Sciatic nerve (tissue), 2 donors: ENCODE results near the gene PAIP2. TPM values are rescaled to one million over a fixed set of nuclear protein-coding genes. Genes with fewer than 3 reads are reported as not detected.
"Not testable (repeated sequence)": the region's sequence is repeated elsewhere in the genome, so short reads cannot be mapped to it uniquely, and the experiment has no call there.

Source experiments
- ATAC-seq: fragments of 200-7000 bp; cut with Tn5 transposase; one replicate; pipeline ENCODE4 v1.9.1; 2020; ENCODE audit warnings: mild to moderate bottlenecking, moderate library complexity
- DNase-seq: peaks from one replicate; pipeline ENCODE4 v3.0.0-alpha.2; 2020; ENCODE audit warnings: low spot score
- intact Hi-C: fragments of 100-400 bp; cut with DNase I; formaldehyde crosslinking; loops from one replicate; pipeline ENCODE4 v1.14.2; 2022
- total RNA-seq: library from RNA; stranded (reverse); fragmentation: NEBNext Ultra II Directional; extraction: Animal tissue kit (Norgen Biotek cat#: 25700); gene quantifications from one replicate; pipeline ENCODE4 v1.2.1, GENCODE V29; 2021
- donor health status: DM: no; HTN: no; CAD: no.
- donor health status: DM: no; HTN: no; CAD: no.

The PAIP2 gene
- total RNA-seq, 1 donor from 2014 or later, result 92.2 TPM

DNA sequence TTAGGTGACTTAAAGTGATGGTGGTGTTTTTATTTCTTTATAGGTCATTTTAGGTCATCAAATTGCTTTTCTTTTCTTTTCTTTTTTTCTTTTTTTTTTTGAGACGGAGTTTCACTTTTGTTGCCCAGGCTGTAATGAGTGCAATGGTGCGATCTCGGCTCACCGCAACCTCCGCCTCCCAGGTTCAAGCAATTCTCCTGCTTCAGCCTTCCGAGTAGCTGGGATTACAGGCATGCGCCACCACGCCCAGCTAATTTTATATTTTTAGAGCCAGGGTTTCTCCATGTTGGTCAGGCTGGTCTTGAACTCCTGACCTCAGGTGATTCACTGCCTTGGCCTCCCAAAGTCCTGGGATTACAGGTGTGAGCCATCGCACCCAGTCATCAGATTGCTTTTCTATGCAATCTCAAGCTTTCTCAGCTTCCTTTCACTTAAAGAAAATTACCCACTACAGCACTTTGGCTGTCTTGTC, 30.9 kb upstream of the PAIP2 start:
- ATAC-seq, DNase-seq, intact Hi-C loops: not testable (repeated sequence)

DNA sequence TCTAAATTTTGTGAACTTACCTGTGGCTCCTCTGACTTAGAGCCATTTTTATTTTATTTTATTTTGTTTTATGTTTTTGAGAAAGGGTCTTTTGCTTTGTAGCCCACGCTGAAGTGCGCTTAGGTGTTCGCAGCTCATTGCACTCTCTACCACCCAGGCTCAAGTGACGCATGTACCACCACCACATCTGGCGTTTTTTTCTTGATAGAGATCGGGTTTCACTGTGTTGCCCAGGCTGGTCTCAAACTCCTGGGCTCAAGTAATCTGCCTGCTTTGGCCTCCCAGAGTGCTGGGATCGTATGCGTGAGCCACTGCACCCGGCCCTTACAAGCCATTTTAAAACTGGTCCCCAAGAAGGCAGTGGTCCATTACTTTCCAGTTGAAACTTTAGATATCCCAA, 29.6 kb upstream of the PAIP2 start:
- DNase-seq, result no peak
- intact Hi-C loops, result no loop called here
- ATAC-seq, result no peak

DNA sequence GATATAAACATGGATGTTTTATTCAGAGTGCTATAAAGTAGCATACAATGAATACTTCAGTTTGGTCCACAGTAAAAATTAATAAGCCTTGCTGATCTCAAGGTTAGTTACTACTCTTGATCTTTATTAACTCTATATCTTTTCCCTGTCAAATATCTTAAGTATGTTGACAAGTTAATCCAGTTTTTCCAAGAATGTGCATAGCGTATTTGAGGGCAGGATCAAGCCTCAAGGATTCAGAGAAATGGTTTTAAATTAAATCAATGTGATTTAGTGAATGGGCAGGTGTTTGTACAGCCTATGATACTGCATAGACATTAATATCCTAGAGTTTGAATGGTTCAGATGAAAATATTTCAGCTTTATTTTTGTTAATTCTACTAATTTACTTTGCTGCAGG, 27.4 kb upstream of the PAIP2 start:
- ATAC-seq, result no peak
- DNase-seq, result no peak
- intact Hi-C loops, result no loop called here

DNA sequence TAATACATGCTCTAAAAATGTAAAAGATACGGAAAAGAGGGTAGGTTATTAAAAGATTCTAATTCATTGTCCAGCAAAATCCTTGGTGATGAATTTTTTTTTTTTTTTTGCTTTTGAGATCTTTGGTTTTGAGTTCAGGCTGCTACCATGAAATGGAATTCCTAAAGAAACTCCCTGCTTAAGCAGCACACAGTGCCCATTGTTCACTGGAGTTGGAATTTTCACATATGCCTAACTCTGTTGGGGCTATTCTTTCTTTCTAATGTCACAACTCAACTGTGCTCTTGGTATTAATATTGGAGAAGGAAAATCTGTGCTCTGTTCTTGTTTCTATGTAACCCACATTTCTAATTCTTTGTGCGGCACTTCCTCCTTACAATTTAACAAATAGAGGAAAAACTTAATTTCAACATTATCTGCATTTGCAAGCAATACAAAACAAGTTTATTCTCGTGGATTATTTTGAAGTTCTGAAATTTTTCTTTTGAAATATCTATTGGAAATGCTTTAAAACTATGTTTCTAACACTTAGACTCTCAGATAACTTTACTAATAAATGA, 26.5 kb upstream of the PAIP2 start:
- ATAC-seq (no peak), DNase-seq (no peak)
- intact Hi-C loops, result no loop called here

DNA sequence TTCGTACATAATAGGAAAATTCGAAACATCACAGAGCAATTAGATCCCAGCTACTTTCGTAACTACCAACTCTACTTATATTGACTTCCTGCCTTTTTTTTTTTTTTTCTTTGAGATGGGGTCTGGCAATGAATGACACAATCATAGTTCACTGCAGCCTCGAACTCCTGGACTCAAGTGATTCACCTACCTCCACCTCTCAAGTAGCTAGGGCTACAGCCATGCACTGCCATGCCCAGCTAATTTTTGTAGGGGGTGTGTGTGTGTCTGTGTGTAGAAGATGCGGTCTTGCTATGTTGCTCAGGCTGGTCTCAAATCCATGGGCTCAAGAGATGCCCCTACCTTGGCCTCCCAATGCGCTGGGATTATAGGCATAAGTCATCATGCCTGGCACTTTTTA, 5.8 kb upstream of the PAIP2 start:
- ATAC-seq (no peak), DNase-seq (no peak)
- intact Hi-C loops, result no loop called here

DNA sequence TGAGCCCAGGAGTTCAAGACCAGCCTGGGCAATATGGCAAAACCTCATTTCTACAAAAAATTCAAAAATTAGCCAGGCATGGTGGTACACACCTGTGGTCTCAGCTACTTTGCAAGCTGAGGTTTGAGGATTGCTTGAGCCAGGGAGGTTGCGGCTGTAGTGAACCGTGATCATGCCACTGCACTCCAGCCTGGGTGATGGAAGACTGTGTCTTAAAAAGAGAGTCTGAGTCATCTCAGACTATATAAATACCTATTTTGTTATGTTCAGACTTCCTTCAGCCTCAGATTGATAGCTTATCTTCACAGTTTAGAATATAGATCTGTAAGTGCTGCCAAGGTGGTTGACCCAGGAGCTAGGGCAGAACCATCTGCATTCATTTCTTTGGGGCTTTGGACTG, 1.6 kb upstream of the PAIP2 start:
- ATAC-seq, result no peak
- no peak for DNase-seq
- intact Hi-C loops, result loop anchor here (5.0 kb wide), 1 partner anchor 48 kb away; the partner anchor contains the start of gene MATR3

DNA sequence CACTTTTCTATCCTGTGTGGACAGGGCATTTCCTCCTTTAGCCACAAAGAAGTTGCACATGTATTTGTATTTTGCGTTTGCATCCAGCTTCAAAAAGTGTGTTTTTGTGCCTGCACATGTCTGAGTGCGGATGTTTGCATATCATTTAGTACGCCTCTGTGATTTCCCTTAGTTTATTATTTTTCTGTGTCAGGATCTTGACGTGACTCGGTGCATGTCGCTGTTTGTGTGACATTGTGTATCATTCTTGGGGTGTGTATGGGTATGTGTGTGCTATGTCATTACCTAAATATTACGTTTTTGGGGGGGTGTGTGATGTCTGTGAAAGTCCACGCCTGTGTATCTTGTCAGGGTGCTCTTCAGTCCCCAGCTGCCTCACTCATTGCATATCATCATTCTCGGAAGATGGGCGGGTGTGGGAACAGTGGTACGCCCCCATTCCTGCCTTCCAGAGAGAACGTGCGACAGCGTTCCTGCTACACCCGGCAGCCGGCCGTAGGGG, 416 bp upstream of the PAIP2 start:
- ATAC-seq (no peak), DNase-seq (no peak)
- intact Hi-C loops, result loop anchor here (5.0 kb wide), 1 partner anchor 49 kb away; the partner anchor contains the start of gene MATR3

DNA sequence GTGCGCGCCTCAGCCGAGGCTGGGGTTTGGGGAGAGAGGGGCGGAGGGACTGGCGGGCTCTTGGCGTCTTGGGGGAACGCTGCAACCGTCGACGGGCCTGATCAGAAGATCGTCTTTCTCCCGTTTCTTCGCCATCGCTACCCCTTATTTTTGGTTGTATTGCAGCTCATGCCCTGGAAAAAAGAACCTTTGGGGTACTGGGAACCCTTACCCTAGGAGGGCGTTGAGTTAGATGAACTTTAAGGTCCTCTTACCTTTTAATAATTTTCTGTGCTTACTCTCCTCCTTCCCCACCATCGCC, 719 bp downstream of the PAIP2 start:
- DNase-seq (no peak), ATAC-seq (no peak)
- intact Hi-C loops, result loop anchor here (5.0 kb wide), 1 partner anchor 50 kb away; the partner anchor contains the start of gene MATR3

DNA sequence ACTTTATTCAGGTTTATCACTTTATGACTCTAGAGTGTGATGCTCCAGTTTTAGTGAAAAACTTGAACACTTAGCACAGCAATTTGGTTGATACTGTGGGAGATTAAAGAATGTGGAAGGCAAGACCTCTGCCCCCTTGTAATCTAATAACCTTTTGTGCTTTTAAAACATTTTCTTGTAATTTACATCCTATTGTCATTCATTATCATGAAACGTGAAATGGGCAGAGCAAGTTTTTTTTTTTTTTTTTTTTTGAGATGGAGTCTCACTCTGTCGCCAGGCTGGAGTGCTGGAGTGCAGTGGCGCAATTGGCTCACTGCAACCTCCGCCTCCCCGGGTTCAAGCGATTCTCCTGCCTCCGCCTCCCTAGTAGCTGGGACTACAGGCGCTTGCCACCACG, 1.8 kb downstream of the PAIP2 start:
- intact Hi-C loops, result loop anchor here (5.0 kb wide), 1 partner anchor 51 kb away; the partner anchor contains the start of gene MATR3
- ATAC-seq (no peak), DNase-seq (no peak)

DNA sequence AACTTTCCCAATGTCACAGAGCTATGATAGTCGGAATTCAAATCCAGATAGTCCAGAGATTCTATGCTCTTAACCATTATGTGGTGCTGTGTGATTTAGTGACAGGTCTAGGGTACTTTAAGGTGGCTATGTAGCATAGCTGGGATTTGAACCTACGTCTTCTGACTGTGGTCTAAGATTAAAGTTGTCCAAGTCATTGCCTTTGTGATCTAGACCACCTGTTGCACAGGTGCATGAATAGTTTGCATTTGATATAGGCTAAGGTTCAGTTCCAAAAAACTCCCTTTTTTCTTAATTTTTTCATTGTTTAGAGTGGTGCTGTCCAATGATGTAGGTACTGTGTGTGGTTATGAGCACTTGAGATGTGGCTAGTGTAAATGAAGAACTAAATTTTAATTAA, 2.5 kb downstream of the PAIP2 start:
- no peak for DNase-seq
- no peak for ATAC-seq
- intact Hi-C loops, result loop anchor here (5.0 kb wide), 1 partner anchor 52 kb away; the partner anchor contains the start of gene MATR3

DNA sequence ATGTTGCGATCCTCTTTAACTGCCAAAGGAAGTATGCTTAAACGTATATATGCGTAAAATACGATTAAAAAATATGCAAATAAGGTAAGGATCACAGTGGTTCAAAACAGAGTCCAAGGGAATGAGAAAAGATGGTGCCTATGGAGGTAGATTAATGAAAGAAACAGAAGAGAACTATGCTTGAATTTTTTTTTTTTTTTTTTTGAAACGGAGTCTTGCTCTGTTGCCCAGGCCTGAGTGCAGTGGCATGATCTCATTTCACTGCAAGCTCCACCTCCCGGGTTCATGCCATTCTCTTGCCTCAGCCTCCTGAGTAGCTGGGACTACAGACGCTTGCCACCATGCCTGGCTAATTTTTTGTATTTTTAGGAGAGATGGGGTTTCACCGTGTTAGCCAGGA, 3.8 kb downstream of the PAIP2 start:
- DNase-seq, ATAC-seq, intact Hi-C loops: not testable (repeated sequence)

DNA sequence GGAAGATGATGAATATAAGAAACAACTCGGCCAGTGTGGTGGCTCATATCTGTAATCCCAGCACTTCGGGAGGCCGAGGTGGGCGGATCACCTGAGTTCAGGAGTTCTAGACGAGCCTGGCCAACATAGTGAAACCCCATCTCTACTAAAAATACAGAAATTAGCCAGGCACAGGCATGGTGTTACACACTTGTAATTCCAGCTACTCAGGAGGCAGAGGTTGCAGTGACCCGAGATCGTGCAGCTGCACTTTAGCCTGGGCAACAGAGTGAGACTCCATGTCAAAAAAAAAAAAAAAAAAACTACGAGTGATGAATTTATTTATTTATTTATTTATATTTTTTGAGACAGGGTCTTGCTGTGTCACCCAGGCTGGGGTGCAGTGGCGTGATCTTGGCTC, 6.2 kb downstream of the PAIP2 start:
- DNase-seq, intact Hi-C loops, ATAC-seq: not testable (repeated sequence)

DNA sequence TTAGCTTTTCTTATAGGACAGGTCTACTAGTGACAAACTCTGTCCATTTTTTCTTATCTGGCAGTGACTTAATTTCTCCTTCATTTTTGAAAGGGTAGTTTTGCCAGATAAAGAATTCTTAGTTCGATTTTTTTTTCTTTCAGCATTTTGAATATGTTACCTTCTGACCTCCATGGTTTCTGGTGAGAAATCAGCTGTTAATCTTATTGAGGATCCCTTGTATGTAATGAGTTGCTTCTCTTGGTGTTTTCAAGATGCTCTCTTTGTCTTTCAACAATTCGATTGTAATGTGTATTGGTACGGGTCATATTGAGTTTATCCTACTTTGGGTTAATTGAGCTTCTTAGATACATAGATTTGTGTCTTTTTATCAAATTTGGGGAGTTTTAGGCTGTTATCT, 12.5 kb downstream of the PAIP2 start:
- DNase-seq, result no peak
- intact Hi-C loops, result loop anchor here (10.0 kb wide), 1 partner anchor 429 kb away; no protein-coding TSS in a partner anchor
- no peak for ATAC-seq

DNA sequence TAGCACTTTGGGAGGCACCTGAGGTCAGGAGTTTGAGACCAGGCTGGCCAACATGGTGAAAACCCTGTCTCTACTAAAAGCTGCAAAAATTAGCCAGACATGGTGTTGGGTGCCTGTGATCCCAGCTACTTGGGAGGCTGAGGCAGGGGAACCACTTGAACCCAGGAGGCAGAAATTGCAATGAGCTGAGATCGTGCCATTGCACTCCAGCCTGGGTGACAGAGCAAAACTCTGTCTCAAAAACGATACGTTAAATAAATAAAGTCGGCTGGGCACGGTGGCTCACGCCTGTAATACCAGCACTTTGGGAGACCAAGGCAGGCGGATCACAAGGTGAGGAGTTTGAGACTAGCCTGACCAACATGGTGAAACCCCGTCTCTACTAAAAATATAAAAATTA, 14.2 kb downstream of the PAIP2 start:
- not testable (repeated sequence) for ATAC-seq, DNase-seq
- intact Hi-C loops, result loop anchor here (10.0 kb wide), 1 partner anchor 431 kb away; no protein-coding TSS in a partner anchor

DNA sequence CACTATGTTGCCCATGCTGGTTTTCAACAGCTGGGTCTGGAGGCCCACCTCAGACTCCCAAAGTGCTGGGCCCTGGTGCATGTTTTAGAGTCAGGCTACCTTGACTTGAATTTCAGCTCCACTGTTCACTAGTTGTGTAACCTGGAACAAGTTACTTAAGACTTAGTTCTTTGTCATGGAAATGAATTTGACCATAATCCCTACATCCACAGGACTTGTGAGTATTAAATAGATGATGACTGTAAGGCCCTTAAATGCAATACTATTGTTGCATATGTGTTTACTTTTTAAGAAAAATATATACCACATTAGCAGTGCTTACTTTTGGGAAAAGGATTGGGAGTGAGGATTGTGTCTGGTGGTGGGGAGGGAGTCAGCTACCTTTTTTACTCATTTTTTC, 16.4 kb downstream of the PAIP2 start:
- DNase-seq (no peak), ATAC-seq (no peak)
- intact Hi-C loops, result loop anchor here (10.0 kb wide), 1 partner anchor 433 kb away; no protein-coding TSS in a partner anchor

DNA sequence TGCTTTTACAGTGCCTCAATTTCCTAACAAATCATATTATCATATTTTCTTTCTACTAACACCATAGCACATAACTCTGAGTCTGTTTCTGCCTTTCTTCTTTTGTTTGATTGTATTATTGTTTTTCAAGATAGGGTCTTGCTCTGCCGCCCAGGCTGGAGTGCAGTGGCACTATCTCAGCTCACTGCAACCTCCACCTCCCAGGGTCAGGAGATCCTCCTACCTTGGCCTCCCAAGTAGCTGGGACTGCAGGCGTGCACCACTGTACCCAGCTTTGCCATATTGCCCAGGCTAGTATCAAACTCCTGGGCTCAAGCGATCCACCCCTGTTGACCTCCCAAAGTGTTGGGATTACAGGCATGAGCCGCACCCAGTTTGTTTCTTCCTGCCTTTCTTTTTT, 18.7 kb downstream of the PAIP2 start:
- intact Hi-C loops, result no loop called here
- ATAC-seq, result no peak
- no peak for DNase-seq

DNA sequence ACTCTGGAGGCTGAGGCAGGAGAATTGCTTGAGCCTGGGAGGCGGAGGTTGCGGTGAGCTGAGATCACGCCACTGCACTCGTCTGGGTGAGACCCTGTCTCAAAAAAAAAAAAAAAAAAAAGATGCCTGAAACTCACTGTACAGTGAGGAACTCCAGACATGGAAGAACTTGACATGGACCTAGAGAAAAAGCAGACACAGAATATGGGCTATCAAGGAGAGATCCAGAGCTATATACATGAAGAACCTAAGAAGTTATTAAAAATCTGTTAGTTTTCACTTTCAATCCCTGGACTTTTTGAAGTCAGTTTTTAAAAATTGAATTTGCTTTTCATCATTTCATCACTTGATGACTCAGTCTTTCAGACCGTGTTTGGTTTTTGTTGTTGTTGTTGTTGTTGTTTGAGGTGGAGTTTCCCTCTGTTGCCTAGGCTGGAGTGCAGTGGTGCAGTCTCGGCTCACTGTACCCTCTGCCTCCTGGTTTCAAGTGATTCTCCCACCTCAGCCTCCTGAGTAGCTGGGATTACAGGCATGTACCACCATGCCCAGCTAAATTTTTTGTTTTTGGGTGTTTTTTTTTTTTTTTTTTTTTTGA, 20.3 kb downstream of the PAIP2 start:
- ATAC-seq (no peak), DNase-seq (no peak)
- intact Hi-C loops, result no loop called here

DNA sequence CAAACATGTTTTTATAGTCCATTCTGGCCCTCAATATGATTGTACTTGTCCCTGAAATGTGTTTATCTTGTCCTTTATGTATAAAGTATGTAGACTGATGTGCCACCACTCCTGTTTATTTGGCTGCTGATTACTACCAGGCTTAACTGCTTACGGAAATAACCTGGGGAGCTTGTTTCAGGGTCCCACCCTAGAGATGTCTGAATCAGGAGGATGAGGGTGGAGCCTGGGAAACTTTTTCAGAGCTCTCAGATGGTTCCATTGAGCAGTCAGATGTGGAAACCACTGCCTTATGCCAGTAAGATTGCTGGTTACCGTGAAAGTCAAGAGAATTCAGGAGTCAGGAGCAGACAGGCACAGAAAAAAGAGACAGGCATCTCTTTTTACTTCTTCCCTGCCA, 22.3 kb downstream of the PAIP2 start:
- no peak for DNase-seq
- intact Hi-C loops, result no loop called here
- ATAC-seq, result no peak

DNA sequence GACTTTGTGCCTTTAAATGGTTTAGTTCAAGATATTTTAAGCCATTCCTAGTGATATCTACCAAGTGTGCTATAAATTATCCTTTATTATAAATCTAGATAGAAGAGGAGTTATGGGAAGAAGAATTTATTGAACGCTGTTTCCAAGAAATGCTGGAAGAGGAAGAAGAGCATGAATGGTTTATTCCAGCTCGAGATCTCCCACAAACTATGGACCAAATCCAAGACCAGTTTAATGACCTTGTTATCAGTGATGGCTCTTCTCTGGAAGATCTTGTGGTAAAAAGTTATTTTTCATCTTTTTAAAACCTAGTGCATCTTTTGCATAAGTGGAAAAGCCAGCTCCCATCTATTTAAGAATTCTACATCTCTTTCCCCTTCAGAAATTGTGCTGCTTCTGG, 22.8 kb downstream of the PAIP2 start:
- DNase-seq, result no peak
- intact Hi-C loops, result no loop called here
- no peak for ATAC-seq

DNA sequence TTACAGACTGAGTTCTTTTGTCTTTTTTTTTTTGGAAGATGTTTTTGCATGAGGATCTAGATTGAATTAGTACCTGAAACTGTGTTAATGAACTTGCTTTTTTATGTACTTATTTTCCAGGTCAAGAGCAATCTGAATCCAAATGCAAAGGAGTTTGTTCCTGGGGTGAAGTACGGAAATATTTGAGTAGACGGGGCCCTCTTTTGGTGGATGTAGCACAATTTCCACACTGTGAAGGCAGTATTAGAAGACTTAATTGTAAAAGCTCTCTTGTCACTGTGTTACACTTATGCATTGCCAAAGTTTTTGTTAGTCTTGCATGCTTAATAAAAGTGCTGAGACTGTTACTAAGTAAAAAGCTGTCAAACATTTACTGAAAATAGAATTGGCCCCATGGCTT, 27.0 kb downstream of the PAIP2 start:
- intact Hi-C loops, result no loop called here
- DNase-seq (no peak), ATAC-seq (no peak)

DNA sequence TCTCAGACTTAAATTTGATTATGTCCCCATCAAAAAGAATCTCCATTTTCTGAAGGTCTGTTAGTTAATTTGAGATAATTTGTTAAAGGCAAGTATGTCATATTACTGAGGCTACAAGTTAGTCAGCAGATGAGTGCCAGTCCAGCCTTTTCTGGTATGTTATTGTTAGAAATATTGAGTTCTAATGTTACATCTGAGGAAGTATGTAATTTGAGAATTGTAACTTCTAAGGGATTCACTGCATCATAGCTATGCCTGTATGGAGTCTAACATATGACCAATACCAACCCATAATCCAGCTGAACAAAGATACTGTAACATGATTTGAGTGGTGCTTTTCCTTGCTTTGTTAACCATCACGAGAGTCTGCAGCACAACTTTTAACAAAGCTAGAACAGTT, 27.5 kb downstream of the PAIP2 start:
- no peak for ATAC-seq
- intact Hi-C loops, result no loop called here
- DNase-seq, result no peak
